Thymus (tissue), 11 donors: Measurements from ENCODE around the gene FCRLB. TPM values are rescaled to one million over a fixed set of nuclear protein-coding genes. Genes with fewer than 3 reads are reported as not detected.
"Not testable (repeated sequence)": the region's sequence is repeated elsewhere in the genome, so short reads cannot be mapped to it uniquely, and the experiment has no call there.

Experiments used
- DNase-seq, 9 donors: peaks; one replicate each; pipeline ENCODE4 v3.0.0-alpha.2; 2013; ENCODE audit warnings: low spot score in 9 of 9, low read depth in 6 of 9, missing footprints in 1 of 9
- H3K27ac ChIP-seq, 2 donors: one replicate each; pipeline ENCODE4 v1.5.1; 2013; ENCODE audit warnings: control low read depth in 1 of 2, low read depth in 1 of 2, low read length in 1 of 2, mild to moderate bottlenecking in 1 of 2, moderate library complexity in 1 of 2
- H3K27me3 ChIP-seq, 2 donors: one replicate each; pipeline ENCODE4 v1.5.1; 2013; ENCODE audit warnings: low read length in 1 of 2; ENCODE audit not compliant: control insufficient read depth in 2 of 2, insufficient read depth in 1 of 2
- H3K36me3 ChIP-seq, 2 donors: one replicate each; pipeline ENCODE4 v1.5.1; 2013; ENCODE audit warnings: low read length in 1 of 2, mild to moderate bottlenecking in 1 of 2, moderate library complexity in 1 of 2; ENCODE audit not compliant: control insufficient read depth in 2 of 2, insufficient read depth in 2 of 2
- H3K4me1 ChIP-seq, 2 donors: one replicate each; pipeline ENCODE4 v1.5.1; 2013; ENCODE audit warnings: low read length in 2 of 2; ENCODE audit not compliant: control insufficient read depth in 2 of 2, insufficient read depth in 2 of 2
- H3K4me3 ChIP-seq, 2 donors: one replicate each; pipeline ENCODE4 v1.5.1; 2013; ENCODE audit warnings: low read length in 2 of 2, control low read depth in 1 of 2, mild to moderate bottlenecking in 1 of 2
- H3K9me3 ChIP-seq, 2 donors: one replicate each; pipeline ENCODE4 v1.5.1; 2013; ENCODE audit warnings: low read length in 1 of 2, mild to moderate bottlenecking in 1 of 2; ENCODE audit not compliant: control insufficient read depth in 2 of 2, insufficient read depth in 1 of 2
- WGBS: extraction: QIAGEN DNeasy Blood & Tissue Kit; methylation state at CpG from one replicate; pipeline ENCODE4 v1.1.7; 2013; 5-methylcytosine and 5-hydroxymethylcytosine counted together
- polyA plus RNA-seq: library from polyadenylated mRNA; stranded (reverse); fragments of 200-250 nt; gene quantifications from one replicate; pipeline ENCODE4 v1.2.3, GENCODE V29; 2013
- total RNA-seq: library from RNA; stranded (reverse); fragments of 120-200 nt; gene quantifications from one replicate; pipeline ENCODE4 v1.2.4, GENCODE V29; 2013
- donor health status: healthy.

FCRLB gene
- total and polyA plus RNA-seq, 2 donors: 0.28 to 0.84 TPM

GRCh38 chr1:161688946-161689345 lies 32.4 kb upstream of the FCRLB start:
- no peak overlapping the region for H3K4me3 ChIP-seq
- H3K9me3 ChIP-seq: peaks cover 0 to 3% of the 10 kb centered on the region in 2 donors
- no peaks in the 10 kb centered on the region for H3K4me1 ChIP-seq
- no peaks in the 10 kb centered on the region for H3K36me3 ChIP-seq
- no peak overlapping the region for H3K27ac ChIP-seq
- H3K27me3 ChIP-seq: peaks cover 0 to 10% of the 10 kb centered on the region in 2 donors
- no peak for DNase-seq
- 87% methylated on average over 3 of the region's 3 CpGs for WGBS

DNA sequence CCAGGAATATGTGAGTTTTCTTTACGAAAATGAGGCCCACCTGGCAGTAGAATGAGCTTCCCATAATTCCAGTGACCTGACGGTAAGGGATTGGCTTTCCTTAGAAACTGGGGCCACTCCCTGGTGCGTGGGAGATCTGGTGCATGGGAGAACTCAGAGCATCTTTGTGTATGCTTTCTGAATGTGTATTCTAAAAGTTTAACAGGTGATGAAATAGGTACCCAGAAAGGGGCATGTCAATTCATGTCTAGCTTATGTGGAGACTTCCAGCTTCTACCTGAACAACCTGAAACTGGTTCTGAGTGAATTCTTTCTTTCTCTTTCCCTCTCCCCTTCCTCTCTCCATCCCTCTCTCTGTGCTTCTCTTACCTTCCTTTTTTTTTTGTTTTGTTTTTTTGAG lies 29.5 kb upstream of the FCRLB start:
- Histone ChIP-seq H3K36me3 (no peaks in the 10 kb centered on the region), H3K27ac (no peak overlapping the region), H3K9me3 (peaks cover 0 to 3% of the 10 kb centered on the region in 2 donors), H3K27me3 (peaks cover 0 to 9% of the 10 kb centered on the region in 2 donors), H3K4me3 (no peak overlapping the region), H3K4me1 (no peaks in the 10 kb centered on the region)
- DNase-seq: no peak
- 87% methylated on average over 3 of the region's 3 CpGs for WGBS

DNA sequence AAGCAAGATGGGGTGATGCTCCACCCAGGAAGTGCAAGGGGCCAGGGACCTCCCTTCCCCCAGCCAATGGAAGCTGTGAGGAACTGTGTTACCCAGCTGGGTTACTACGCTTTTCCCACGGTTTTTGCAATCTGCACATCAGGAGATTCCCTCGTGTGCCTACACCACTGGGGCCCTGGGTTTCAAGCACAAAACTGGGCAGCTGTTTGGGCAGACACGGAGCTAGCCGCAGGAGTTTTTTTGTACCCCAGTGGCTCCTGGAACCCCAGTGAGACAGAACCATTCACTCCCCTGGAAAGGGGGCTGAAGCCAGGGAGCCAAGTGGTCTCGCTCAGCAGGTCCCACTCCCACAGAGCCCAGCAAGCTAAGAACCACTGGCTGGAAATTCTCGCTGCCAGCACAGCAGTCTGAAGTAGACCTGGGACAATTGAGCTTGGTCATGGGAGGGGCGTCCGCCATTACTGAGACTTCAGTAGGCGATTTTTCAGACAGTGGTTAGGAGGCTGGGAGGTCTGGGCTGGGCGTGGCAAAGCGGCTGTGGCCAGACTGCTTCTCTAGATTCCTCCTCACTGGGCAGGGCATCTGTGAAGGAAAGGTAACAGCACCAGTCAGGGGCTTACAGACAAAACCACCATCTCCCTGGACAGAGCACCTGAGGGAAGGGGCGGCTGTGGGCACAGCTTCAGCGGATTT lies 28.2 kb upstream of the FCRLB start:
- not testable (repeated sequence) for H3K36me3 ChIP-seq, H3K27me3 ChIP-seq, H3K4me1 ChIP-seq, H3K9me3 ChIP-seq, H3K27ac ChIP-seq, DNase-seq, H3K4me3 ChIP-seq
- WGBS: 96% methylated on average over 14 of the region's 14 CpGs

DNA sequence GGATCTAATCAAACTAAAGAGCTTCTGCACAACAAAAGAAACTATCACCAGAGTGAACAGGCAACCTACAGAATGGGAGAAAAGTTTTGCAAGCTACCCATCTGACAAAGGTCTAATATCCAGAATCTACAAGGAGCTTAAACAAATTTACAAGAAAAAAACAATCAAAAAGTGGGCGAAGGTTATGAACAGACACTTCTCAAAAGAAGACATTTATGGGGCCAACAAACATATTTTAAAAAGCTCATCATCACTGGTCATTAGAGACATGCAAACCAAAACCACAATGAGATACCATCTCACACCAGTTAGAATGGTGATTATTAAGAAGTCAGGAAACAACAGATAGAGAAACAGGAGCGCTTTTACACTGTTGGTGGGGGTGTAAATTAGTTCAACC lies 23.0 kb upstream of the FCRLB start:
- H3K36me3 ChIP-seq, H3K27me3 ChIP-seq, H3K27ac ChIP-seq, DNase-seq, H3K4me3 ChIP-seq, H3K9me3 ChIP-seq, H3K4me1 ChIP-seq: not testable (repeated sequence)
- 96% methylated on average over 2 of the region's 2 CpGs for WGBS

DNA sequence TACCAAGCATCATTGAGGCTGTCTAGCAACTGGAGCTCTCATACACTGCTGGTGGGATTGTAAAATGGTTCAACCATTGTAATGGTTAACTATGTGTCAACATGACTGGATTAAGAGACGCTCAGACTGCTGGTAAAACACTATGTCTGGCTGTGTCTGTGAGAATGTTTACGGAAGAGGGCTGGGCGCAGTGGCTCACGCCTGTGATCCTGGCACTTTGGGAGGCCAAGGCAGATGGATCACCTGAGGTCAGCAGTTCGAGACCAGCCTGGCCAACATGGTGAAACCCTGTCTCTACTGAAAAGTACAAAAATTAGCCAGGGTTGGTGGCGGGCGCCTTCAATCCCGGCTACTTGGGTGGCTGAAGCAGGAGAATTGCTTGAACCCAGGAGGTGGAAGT lies 19.1 kb upstream of the FCRLB start:
- H3K27ac ChIP-seq: no peak overlapping the region
- H3K4me3 ChIP-seq: no peak overlapping the region
- H3K4me1 ChIP-seq: no peaks in the 10 kb centered on the region
- H3K36me3 ChIP-seq: no peaks in the 10 kb centered on the region
- no peaks in the 10 kb centered on the region for H3K27me3 ChIP-seq
- WGBS: 96% methylated on average over 8 of the region's 8 CpGs
- H3K9me3 ChIP-seq: no peaks in the 10 kb centered on the region
- DNase-seq: no peak

GRCh38 chr1:161705537-161705936 lies 15.8 kb upstream of the FCRLB start:
- 80% methylated on average over 4 of the region's 4 CpGs for WGBS
- DNase-seq: no peak

DNA sequence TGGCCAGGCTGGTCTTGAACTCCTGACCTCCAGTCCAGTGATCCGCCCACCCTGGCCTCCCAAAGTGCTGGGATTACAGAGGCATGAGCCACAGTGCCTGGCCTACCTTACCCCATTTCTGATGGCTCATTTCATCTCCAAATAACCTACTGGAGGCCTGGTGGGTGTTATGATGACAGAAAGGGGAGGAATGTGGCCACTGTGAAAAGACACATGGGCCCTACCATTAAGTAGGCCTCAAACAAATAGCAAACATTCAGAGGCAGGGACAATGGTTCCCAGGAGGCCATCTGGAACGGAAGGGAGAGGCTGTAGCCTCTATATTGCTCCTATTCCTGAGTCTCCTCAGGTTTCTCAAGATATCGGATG lies 15.2 kb upstream of the FCRLB start:
- WGBS: 91% methylated on average over 3 of the region's 3 CpGs
- Histone ChIP-seq H3K27ac (no peak overlapping the region), H3K36me3 (no peaks in the 10 kb centered on the region), H3K4me1 (no peaks in the 10 kb centered on the region), H3K27me3 (peaks cover 6% of the 10 kb centered on the region in 2 donors), H3K9me3 (no peaks in the 10 kb centered on the region), H3K4me3 (no peak overlapping the region)
- no peak for DNase-seq

More at GRCh38 chr1:161705537-161705936, 15.8 kb upstream of the FCRLB start:
- Histone ChIP-seq H3K36me3 (no peaks in the 10 kb centered on the region), H3K4me3 (no peak overlapping the region), H3K27me3 (peaks cover under 1 to 4% of the 10 kb centered on the region in 2 donors), H3K27ac (no peak overlapping the region), H3K9me3 (no peaks in the 10 kb centered on the region), H3K4me1 (no peaks in the 10 kb centered on the region)

- 57% methylated on average over 4 of the region's 4 CpGs for WGBS
- no peaks in the 10 kb centered on the region for H3K36me3 ChIP-seq
- no peaks in the 10 kb centered on the region for H3K4me1 ChIP-seq
- no peak for DNase-seq
- no peaks in the 10 kb centered on the region for H3K9me3 ChIP-seq
- H3K27me3 ChIP-seq: peaks cover 7 to 11% of the 10 kb centered on the region in 2 donors
- no peak within 1 kb of the TSS for H3K4me3 ChIP-seq
- H3K27ac ChIP-seq: no peak within 1 kb of the TSS
These were observed 14.6 kb upstream of the FCRLB start, which contains the start of gene FCRLA for GRCh38 chr1:161706482-161707347. FCRLA (plus strand) TSS chr1:161707229; CDS start chr1:161707265, 36 bp downstream.

DNA sequence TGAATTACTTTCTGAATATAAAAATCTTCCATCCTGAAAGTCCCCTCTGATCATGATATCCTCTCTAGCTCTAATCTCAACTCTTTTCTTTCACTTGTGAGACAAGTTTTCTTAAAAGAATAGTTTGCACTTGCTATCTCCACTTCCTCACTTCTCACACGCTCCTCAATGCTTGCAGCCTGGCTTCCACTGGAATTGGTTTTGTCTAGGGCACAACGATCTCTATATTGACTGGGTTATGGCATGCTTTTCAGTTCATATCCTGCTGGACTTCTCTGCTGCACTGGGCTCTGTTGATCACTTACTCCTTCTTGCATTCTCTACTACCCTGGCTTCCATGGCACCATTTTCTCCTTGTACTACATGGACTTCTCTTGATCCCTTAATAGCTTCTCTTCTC lies 13.8 kb upstream of the FCRLB start:
- Histone ChIP-seq H3K27ac (no peak overlapping the region), H3K4me3 (no peak overlapping the region), H3K4me1 (no peaks in the 10 kb centered on the region), H3K36me3 (no peaks in the 10 kb centered on the region), H3K9me3 (no peaks in the 10 kb centered on the region), H3K27me3 (peaks cover 7 to 17% of the 10 kb centered on the region in 2 donors)
- 92% methylated on average over 2 of the region's 2 CpGs for WGBS
- no peak for DNase-seq
